SU-DHL-6 (cell line): Measurements from ENCODE around the gene RUSC2.

Source experiments
- CTCF ChIP-seq: fragments of 200-600 bp; sonication (generic); IDR thresholded peaks from one replicate; pipeline ENCODE4 v1.5.1; 2017; ENCODE audit warnings: antibody characterized with exemption, mild to moderate bottlenecking, low read length, moderate library complexity; ENCODE audit not compliant: insufficient read depth, poor library complexity, severe bottlenecking
- EZH2phosphoT487 ChIP-seq: fragments of 200-600 bp; sonication (generic), shearing (Covaris generic); conservative IDR thresholded peaks from 2 replicates; pipeline ENCODE4 v1.6.1; 2018; ENCODE audit warnings: mild to moderate bottlenecking, antibody characterized with exemption, low read length, moderate library complexity, mixed read lengths

- TF ChIP-seq CTCF (no peak), EZH2phosphoT487 (no peak)
Measured at GRCh38 chr9:35500130-35500748, 10.3 kb downstream of the RUSC2 start.
